Nucleus accumbens (tissue), 56 donors: ENCODE data around the gene CCDC88B.

Experiments
- DNase-seq, 56 donors: peaks; one replicate each; lab custom pipeline; 2025; lab: John Stamatoyannopoulos, UW

Gene CCDC88B

GRCh38 chr11:64395545-64396078 is 55.6 kb downstream of the CCDC88B start:
- peak in 1 of 56 donors; percentile 37 for DNase-seq

- DNase-seq, result no peak
Observed at GRCh38 chr11:64396079-64396591, 56.1 kb downstream of the CCDC88B start.

GRCh38 chr11:64400102-64400501 is 60.1 kb downstream of the CCDC88B start:
- DNase-seq, result no peak

- no peak for DNase-seq
Observed at GRCh38 chr11:64400667-64401066, 60.7 kb downstream of the CCDC88B start.

GRCh38 chr11:64401775-64402174 is 61.8 kb downstream of the CCDC88B start:
- DNase-seq, result no peak

GRCh38 chr11:64403106-64403505 is 63.1 kb downstream of the CCDC88B start:
- DNase-seq, result no peak

- DNase-seq, result peak in 3 of 56 donors; percentile 10 to 12 (median 12)
Observed at GRCh38 chr11:64406221-64406946, 66.4 kb downstream of the CCDC88B start.
